NCI-H2107 treated with DMSO at 0.1 percent for 48 hours (cell line): ENCODE results near the gene APOBEC3A.

ENCODE experiments used
- DNase-seq: peaks from one replicate; lab custom pipeline; 2025; ENCODE audit not compliant: unreplicated experiment; lab: John Stamatoyannopoulos, UW

APOBEC3A gene

DNA sequence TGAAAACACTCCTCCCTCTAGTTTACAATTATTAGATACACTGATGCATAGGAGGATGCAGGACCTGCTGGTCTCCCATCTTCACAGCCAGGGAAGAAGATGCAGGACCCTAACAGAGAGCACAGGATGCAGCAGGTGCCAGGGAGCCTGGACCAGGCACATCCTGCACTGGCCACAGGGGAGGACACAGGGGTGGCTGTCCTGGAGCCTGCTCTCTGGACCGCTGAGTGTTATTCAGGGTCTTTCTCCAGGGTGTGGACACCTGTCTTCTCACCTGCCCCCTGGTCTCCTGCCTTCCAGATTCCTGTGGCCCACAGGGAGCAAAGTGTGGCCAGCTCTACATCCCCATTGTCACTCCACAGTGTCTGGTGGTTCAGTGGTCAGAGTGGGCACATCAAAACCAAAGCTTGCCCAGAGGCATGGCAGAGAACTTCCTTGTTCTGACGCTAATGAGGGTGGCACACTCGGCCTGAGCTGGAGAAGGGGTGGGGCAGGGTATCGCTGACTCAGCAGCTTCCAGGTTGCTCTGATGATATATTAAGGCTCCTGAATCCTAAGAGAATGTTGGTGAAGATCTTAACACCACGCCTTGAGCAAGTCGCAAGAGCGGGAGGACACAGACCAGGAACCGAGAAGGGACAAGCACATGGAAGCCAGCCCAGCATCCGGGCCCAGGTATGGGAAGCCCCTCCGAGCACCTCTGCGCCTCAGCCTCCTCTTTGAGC, at the start of gene APOBEC3A:
Gene APOBEC3A, plus strand, starts transcription at position 564 of the 725 bp plus-strand sequence. Its CDS starts 83 bp downstream, at position 647.
- DNase-seq: no peak

DNA sequence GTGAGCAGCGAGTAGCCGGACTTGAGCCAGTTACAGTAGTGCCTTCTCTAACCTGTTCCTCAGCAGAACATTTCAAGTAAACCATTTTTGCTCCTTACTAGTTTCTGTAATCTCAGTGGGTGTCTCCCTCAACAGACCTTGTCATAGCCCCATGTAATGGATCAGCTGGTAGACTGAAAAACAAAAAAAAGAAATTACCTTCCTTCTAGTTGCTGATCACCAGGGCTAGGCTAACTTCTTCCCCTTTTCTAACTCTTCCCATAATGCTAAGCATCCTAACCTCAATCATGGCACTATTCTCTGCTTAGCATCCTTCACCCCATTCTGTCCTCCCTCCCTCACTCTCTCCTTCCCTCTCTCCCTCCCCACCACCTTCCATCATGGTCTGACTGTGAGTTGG, 49.6 kb upstream of the APOBEC3A start:
- DNase-seq: no peak

DNA sequence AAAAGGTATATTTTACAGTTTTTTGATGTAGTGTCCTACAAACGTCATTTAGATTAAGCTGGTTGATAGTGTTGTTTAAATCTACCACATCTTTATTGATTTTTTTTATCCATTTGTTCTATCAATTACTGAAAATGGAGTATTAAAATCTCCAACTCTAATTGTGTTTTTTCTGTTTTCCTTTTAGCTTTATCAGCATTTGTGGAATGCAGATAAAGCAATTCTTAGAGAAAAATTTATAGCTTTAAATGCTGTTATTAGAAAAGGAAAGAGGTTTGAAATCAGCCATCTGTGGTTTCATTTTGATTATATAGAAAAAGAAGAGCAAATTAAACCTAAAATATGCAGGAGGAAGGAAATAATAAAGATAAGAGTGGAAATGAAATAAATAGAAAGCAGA, 46.0 kb upstream of the APOBEC3A start:
- DNase-seq: no peak

GRCh38 chr22:38919631-38920190, 37.7 kb upstream of the APOBEC3A start:
- DNase-seq: no peak

- DNase-seq: peak; percentile 5
Measured at GRCh38 chr22:38921120-38921519, 36.3 kb upstream of the APOBEC3A start.

DNA sequence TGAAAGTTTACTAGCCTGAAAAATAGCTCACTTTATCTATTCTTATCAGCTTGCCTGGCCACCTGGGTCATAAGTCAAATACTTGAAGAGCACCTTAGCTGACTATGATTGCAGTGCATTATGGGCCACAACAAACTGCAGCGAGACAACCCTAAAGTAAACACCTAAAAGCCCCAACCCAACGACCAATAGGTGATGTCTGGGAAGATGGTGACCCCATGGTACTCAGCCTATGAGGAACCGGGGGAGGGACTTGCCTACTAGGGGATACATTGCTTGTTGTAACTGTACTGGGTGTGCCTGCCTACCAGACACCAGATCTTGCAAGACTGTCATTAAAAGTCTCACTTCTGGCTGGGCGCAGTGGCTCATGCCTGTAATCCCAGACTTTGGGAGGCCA, 35.6 kb upstream of the APOBEC3A start:
- DNase-seq: no peak

GRCh38 chr22:38923463-38924346, 33.7 kb upstream of the APOBEC3A start:
- DNase-seq: peak; percentile 94

- peak; percentile 95 for DNase-seq
Measured at GRCh38 chr22:38924347-38924952, 33.0 kb upstream of the APOBEC3A start.

DNA sequence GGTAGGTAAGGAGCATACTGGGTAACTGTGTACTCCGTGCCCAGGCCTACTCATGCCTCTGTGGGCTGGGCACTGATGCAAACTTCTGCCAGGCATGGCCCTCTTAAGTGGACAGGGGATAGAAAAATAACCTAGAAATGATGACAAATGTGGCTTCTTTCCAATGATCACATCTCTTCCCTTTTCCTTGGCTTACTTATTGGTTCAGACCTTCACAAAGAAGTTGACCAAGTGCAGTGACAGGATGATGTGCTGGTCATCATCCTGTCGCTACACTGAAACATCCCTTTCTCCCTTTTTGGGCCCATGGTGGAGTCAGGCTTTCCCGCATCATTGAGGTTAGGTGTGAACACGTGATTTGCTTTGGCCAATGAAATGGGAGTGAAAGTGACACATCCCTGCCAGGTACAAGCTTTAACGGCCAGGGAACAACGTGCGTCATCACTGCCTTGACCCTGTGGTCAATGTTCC, 31.8 kb upstream of the APOBEC3A start:
- DNase-seq: no peak

- no peak for DNase-seq
Measured at GRCh38 chr22:38927033-38927781, 30.2 kb upstream of the APOBEC3A start.

DNA sequence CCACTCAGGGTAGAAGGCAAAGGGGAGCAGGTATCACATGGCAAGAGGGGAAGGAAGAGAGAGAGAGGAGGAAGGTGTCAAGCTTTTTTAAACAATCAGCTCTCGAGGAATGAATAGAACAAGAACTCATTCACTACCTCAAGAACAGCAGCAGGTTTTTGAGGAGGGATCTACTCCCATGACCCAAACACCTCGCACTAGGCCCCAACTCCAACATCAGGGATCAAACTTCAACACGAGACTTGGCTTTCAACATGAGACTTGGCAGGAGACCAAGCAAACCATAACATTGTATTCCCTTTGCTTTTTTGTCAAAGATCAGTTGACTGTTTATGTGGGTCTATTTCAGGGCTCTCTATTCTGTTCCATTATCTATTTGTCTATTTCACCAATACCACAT, 26.9 kb upstream of the APOBEC3A start:
- DNase-seq: no peak

DNA sequence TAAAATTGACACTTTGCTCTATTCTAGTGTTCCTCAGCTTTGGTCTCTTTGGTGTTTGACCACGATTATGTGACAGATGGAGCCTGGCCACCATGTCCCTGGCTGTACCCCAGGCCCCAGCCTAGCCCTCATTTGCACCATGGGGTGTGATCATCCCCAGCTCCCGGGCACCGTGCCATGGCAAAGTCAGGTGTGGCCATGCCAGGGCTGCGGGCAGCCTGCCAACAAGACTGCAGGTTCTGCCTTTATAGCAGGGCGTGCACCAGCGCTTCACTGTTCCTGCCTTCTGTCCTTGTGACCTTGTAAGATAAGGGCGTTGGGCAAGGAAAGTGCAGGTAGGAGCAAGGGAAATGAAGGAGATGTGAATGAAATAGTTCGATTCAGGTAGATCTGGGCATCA, 22.4 kb upstream of the APOBEC3A start:
- peak; percentile 72 for DNase-seq

- no peak for DNase-seq
Measured at GRCh38 chr22:38935616-38936015, 21.8 kb upstream of the APOBEC3A start.

- DNase-seq: no peak
Measured at GRCh38 chr22:38936562-38936961, 20.8 kb upstream of the APOBEC3A start.

DNA sequence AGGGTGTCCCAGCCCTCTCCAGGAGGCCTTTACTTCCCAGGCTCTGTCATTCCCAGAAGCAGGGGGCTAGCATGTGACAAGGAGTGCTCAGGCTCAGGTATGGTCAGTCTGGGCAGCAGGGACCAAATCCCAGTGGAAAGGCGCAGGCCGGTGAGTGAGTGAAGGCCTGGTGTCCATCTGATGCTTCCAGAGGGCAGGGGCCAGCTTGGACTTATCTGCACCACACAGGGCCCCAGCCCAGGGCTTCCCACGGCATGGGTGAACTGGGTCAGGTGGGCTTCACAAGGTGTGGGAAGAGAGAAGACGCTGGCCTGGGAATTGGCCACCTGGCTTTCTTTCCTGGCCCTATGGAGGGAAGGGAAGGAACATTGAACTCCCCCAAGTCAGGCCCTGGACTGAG, 20.4 kb upstream of the APOBEC3A start:
- no peak for DNase-seq

DNA sequence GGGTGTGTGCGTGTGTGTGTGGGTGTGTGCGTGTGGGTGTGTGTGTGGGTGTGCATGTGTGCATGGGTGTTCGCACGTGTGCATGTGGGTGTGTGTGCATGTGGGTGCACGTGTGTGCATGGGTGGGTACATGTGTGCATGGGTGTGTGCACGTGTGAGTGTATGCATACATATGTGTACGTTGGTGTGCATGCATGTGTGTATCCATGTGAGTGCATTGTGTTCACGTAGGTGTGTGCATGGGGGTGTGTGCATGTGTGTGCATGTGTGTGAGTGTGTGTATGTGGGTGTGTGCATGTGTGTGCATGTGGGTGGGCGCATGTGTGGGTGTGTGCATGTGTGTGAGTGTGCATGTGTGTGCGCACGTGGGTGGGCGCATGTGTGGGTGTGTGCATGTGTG, 19.9 kb upstream of the APOBEC3A start:
- DNase-seq: no peak

DNA sequence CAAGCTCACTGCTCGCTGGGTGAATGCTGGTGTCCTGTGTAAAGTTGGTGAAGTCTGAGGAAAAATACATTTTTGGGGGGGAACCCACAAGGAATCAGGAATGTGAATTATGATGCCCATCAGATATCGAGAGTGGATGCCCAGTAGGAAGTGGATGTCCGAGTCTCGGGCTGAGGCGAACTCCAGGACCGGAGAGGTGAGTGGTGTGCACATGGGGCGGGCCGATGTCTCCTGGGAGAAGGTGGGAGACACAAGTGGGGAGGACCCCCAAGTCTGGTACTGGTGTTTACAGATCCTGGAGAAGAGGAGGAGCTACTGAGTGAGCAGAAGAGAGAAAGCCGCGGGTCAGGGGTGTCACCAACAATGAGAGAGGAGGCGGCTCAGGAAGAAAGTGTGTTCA, 19.2 kb upstream of the APOBEC3A start:
- DNase-seq: no peak

DNA sequence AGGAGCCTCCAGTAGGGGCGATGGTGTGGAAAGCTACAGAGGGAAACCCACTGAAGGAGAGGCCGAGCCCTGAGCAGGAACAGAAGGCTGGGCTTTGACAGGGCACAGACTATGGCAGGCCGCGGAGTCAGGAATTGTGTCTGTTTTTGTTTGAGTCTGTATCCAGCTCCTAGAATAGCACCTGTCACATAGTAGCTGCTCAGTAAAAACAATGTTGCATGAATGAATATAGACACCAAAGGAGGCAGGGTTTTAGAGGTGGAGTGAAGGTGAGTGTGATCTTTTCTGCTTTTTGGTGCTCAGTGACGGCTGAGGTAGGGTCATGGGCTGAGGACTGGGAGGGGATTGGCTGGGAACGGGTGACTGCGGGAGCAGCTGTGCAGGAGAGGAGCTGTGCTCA, 18.5 kb upstream of the APOBEC3A start:
- no peak for DNase-seq

DNA sequence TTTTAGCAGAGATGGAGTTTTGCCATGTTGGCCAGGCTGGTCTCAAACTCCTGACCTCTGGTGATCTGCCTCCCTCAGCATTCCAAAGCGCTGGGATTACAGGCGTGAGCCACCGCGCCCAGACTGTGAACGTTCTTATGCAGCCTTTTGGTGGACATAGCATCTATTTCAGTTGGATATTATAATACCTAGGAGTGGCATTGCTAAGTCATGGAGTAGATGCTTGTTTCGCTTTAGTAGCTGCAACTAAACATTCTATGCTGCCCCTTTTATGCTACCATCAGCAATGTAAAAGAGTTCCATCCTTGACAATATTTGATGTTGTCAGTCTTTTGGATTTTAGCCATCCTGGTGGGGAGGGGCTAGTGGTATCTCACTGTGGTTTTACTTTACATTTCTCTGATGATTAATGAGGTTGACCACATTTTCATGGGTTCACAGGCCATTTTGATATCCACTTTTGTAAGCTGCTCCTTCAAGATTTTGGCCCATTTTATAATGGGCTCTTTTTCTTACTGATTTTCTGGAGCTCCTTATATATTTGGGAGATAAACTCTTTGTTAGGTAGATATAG, 16.5 kb upstream of the APOBEC3A start:
- DNase-seq: no peak

- DNase-seq: no peak
Measured at GRCh38 chr22:38941488-38941987, 15.9 kb upstream of the APOBEC3A start.
